OCI-LY7 (cell line): ENCODE data around the gene KCTD19. TPM values are rescaled to one million over a fixed set of nuclear protein-coding genes. Genes with fewer than 3 reads are reported as not detected.
A peak's percentile ranks its signal among the peaks of the same experiment; 100 is the strongest.

Source experiments
- BruUV-seq: library from RNA; stranded (reverse); fragments of 400-500 nt; replicated peaks from 2 replicates; lab custom pipeline; 2021; lab: Mats Ljungman, UMichigan
- CTCF ChIA-PET: fragments of 300-600 bp; sonication (Branson Sonifier 250); formaldehyde crosslinking; loops from one replicate; lab custom pipeline; 2022; ENCODE audit warnings: antibody characterized with exemption; ENCODE audit not compliant: unreplicated experiment; lab: Charles Lee
- POLR2A ChIA-PET: fragments of 300-600 bp; sonication (Branson Sonifier 250); formaldehyde crosslinking; loops from one replicate; lab custom pipeline; 2022; ENCODE audit warnings: antibody characterized with exemption; lab: Charles Lee
- DNase-seq: peaks from one replicate; pipeline ENCODE4 v3.0.0-alpha.2; 2015; ENCODE audit warnings: low spot score
- H2AFZ ChIP-seq: fragments of 200-600 bp; sonication (generic), shearing (Covaris generic); 2 replicates; pipeline ENCODE4 v1.6.1; 2014; ENCODE audit warnings: mild to moderate bottlenecking, antibody characterized with exemption, low read length, moderate library complexity
- H3K27ac ChIP-seq: fragments of 200-600 bp; sonication (generic); 2 replicates; pipeline ENCODE4 v1.5.1; 2014; ENCODE audit warnings: mixed run types, low read depth, mild to moderate bottlenecking, moderate library complexity, low read length, inconsistent platforms; ENCODE audit not compliant: poor library complexity, severe bottlenecking
- H3K36me3 ChIP-seq: fragments of 200-600 bp; sonication (generic); 2 replicates; pipeline ENCODE4 v1.6.1; 2014; ENCODE audit warnings: mild to moderate bottlenecking, antibody characterized with exemption, low read length, moderate library complexity, mixed read lengths; ENCODE audit not compliant: insufficient read depth
- H3K4me1 ChIP-seq: fragments of 200-600 bp; sonication (generic); 2 replicates; pipeline ENCODE4 v1.5.1; 2014; ENCODE audit warnings: mild to moderate bottlenecking, low read length; ENCODE audit not compliant: insufficient read depth, poor library complexity, severe bottlenecking
- H3K4me2 ChIP-seq: fragments of 200-600 bp; sonication (generic); 2 replicates; pipeline ENCODE4 v1.6.1; 2014; ENCODE audit warnings: mild to moderate bottlenecking, low read length
- H3K4me3 ChIP-seq: fragments of 200-600 bp; sonication (generic); 2 replicates; pipeline ENCODE4 v1.5.1; 2014; ENCODE audit warnings: mild to moderate bottlenecking, low read depth, low read length; ENCODE audit not compliant: poor library complexity, severe bottlenecking
- H3K79me2 ChIP-seq: fragments of 200-600 bp; sonication (generic); 2 replicates; pipeline ENCODE4 v1.6.1; 2016; ENCODE audit warnings: low read depth, mild to moderate bottlenecking, low read length, moderate library complexity, mixed read lengths; ENCODE audit not compliant: insufficient read depth
- H3K9me2 ChIP-seq: fragments of 200-600 bp; sonication (generic); 2 replicates; pipeline ENCODE4 v1.6.1; 2016; ENCODE audit warnings: mild to moderate bottlenecking, low read length, mixed read lengths; ENCODE audit not compliant: insufficient read depth
- H3K9me3 ChIP-seq: fragments of 200-600 bp; sonication (generic); 2 replicates; pipeline ENCODE4 v1.6.1; 2014; ENCODE audit warnings: mild to moderate bottlenecking, mixed run types, low read length, mixed read lengths
- H4K20me1 ChIP-seq: fragments of 200-600 bp; sonication (generic); 2 replicates; pipeline ENCODE4 v1.6.1; 2014; ENCODE audit warnings: mild to moderate bottlenecking, antibody characterized with exemption, low read length, moderate library complexity, mixed read lengths; ENCODE audit not compliant: insufficient read depth
- EZH2phosphoT487 ChIP-seq: fragments of 200-600 bp; sonication (generic); IDR thresholded peaks from 2 replicates; pipeline ENCODE4 v1.6.1; 2018; ENCODE audit warnings: low read depth, borderline replicate concordance, mild to moderate bottlenecking, mixed run types, antibody characterized with exemption, low read length, moderate library complexity, mixed read lengths
- intact Hi-C: fragments of 100-400 bp; cut with micrococcal nuclease; formaldehyde crosslinking; loops from one replicate; pipeline ENCODE4 v1.10.0; 2022; ENCODE audit not compliant: unreplicated experiment
- total RNA-seq, 2 experiments: library from RNA; depleted of rRNA in 1 of 2; stranded (reverse); fragments of >200 nt in 1 of 2; shearing (Covaris generic) in 1 of 2; gene quantifications; 2 replicates each; pipeline ENCODE4 v1.2.3, GENCODE V29; 2014 to 2022
- TF ChIP-seq, protein P1 (sequence below): fragments of 200-600 bp; sonication (generic); conservative IDR thresholded peaks from 2 replicates; pipeline ENCODE4 v1.5.1; 2014; ENCODE audit warnings: mild to moderate bottlenecking, antibody characterized with exemption, low read length, moderate library complexity, mixed read lengths

KCTD19 gene
- total RNA-seq, 2 experiments from 2014 or later, result 0.17 TPM; not detected in 1

DNA sequence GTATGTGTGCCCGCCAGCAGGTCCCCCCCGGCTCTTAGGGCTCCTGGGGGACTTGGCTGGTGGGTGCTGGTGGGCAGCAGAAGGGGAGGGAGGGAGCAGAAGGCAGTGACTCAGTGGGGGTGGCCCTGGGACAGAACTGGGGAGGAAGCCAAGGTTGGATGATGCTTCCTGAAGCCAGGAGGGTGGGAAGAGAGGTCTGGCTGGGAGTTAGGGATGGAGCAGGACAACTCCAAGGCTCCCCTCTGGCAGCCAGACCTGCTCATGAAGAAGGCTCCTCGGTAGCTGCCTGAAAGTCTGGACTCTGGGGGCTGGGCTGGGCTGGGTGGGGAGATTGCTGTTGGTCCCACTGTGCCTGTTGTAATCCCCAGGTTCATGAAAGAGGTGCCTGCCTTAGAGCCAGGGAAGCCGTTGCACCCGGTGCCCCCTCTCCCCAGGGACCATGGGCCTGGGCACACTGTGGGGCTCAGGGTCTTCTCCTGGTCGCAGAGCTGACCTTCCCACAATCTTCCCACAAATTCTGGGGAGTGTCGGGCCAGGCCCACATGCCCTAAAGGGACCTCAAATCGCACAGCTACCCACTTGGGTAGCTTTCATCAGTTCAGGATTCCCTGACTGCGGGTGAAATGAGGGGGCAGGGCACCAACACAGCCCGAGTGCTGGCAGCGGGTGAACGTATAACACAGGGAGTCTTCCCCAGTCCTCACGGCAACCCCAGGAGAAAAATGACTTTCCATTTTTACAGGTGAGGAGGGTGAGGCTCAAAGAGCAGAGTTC lies 48.4 kb downstream of the KCTD19 start:
- Histone ChIP-seq H3K36me3 (no peaks in the 10 kb centered on the region), H3K4me1 (no peaks in the 10 kb centered on the region), H3K27ac (no peak overlapping the region), H3K79me2 (no peaks in the 10 kb centered on the region), H3K4me3 (peak overlapping the region; percentile 53), H4K20me1 (no peaks in the 10 kb centered on the region), H3K9me2 (no peaks in the 10 kb centered on the region), H2AFZ (peak overlapping the region; percentile 16; the same call in 1 of the 2 replicates), H3K9me3 (no peaks in the 10 kb centered on the region), H3K4me2 (peak overlapping the region; percentile 54; the same call in 1 of the 2 replicates)
- ChIA-PET CTCF (interaction anchor here (0.6 kb wide), 1 partner anchor 12 kb away, joined by 3 read pairs; no protein-coding TSS in a partner anchor), POLR2A (no interaction called here)
- DNase-seq, result no peak
- intact Hi-C loops, result loop anchor here (5.0 kb wide), 1 partner anchor 119 kb away; no protein-coding TSS in a partner anchor
- BruUV-seq, result no TSS peak
- no peak for TF ChIP-seq EZH2phosphoT487
- TF ChIP-seq, protein P1, sequence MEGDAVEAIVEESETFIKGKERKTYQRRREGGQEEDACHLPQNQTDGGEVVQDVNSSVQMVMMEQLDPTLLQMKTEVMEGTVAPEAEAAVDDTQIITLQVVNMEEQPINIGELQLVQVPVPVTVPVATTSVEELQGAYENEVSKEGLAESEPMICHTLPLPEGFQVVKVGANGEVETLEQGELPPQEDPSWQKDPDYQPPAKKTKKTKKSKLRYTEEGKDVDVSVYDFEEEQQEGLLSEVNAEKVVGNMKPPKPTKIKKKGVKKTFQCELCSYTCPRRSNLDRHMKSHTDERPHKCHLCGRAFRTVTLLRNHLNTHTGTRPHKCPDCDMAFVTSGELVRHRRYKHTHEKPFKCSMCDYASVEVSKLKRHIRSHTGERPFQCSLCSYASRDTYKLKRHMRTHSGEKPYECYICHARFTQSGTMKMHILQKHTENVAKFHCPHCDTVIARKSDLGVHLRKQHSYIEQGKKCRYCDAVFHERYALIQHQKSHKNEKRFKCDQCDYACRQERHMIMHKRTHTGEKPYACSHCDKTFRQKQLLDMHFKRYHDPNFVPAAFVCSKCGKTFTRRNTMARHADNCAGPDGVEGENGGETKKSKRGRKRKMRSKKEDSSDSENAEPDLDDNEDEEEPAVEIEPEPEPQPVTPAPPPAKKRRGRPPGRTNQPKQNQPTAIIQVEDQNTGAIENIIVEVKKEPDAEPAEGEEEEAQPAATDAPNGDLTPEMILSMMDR, result peak; percentile 46; the same call in 1 of the 2 replicates

DNA sequence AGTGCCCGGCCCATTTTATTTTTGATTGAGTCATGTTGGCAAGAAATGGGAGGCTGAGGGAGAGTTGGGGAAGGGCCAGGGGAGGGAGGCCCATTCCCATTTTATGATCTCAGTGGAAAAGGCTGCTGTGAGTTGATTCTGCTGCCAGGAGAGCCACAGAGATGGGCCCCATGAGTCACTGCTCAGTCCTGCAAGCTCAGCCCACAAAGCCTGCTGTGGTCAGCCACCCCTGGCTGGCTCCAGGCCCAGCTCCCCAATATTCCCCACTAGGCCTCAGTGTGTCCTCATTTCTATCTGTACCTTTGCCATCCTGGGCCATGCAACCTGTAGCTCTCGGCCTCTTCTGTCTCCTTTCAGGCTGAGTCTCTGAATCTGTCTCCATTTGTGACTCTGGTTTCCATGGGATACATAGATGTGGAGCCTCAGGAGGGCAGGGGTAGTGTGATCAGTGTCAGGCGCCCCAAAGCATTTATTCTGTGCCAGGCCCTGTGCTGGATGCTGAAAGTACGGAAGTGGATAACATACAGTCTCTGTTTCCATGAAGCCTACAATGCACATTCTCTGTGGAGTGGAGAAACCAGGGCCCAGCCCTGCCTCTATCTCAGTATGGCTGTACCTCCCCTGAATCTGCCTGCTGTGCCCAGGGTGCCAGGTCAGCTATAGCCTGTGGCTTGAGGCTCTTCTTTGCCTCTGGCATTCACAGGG lies 49.1 kb downstream of the KCTD19 start:
- no peaks in the 10 kb centered on the region for H3K79me2 ChIP-seq
- H3K4me2 ChIP-seq, result no peak overlapping the region
- TF ChIP-seq, protein P1, result no peak
- TF ChIP-seq EZH2phosphoT487, result no peak
- no peak overlapping the region for H3K27ac ChIP-seq
- no peaks in the 10 kb centered on the region for H3K36me3 ChIP-seq
- H3K9me2 ChIP-seq, result no peaks in the 10 kb centered on the region
- DNase-seq, result no peak
- no peaks in the 10 kb centered on the region for H3K4me1 ChIP-seq
- no TSS peak for BruUV-seq
- ChIA-PET CTCF (no interaction called here), POLR2A (no interaction called here)
- intact Hi-C loops, result loop anchor here (5.0 kb wide), 1 partner anchor 120 kb away; no protein-coding TSS in a partner anchor
- H4K20me1 ChIP-seq, result no peaks in the 10 kb centered on the region
- H2AFZ ChIP-seq, result no peak overlapping the region
- H3K9me3 ChIP-seq, result no peaks in the 10 kb centered on the region
- H3K4me3 ChIP-seq, result no peak overlapping the region
